PC-3 (cell line): ENCODE measurements around the gene NOP9.

Experiments
- CTCF ChIP-seq: fragments of 300-600 bp; sonication (generic); conservative IDR thresholded peaks from 2 replicates; pipeline ENCODE4 v1.5.1; 2017; ENCODE audit warnings: antibody characterized with exemption, low read depth, mild to moderate bottlenecking, low read length
- EZH2 ChIP-seq: fragments of 300-600 bp; sonication (generic); IDR thresholded peaks from one replicate; pipeline ENCODE4 v1.6.1; 2017; ENCODE audit warnings: antibody characterized with exemption, mild to moderate bottlenecking, low read length; ENCODE audit not compliant: unreplicated experiment
- EZH2phosphoT487 ChIP-seq: fragments of 300-600 bp; sonication (generic); IDR thresholded peaks from 2 replicates; pipeline ENCODE4 v1.6.1; 2018; ENCODE audit warnings: mild to moderate bottlenecking, antibody characterized with exemption, low read length, borderline replicate concordance

DNA sequence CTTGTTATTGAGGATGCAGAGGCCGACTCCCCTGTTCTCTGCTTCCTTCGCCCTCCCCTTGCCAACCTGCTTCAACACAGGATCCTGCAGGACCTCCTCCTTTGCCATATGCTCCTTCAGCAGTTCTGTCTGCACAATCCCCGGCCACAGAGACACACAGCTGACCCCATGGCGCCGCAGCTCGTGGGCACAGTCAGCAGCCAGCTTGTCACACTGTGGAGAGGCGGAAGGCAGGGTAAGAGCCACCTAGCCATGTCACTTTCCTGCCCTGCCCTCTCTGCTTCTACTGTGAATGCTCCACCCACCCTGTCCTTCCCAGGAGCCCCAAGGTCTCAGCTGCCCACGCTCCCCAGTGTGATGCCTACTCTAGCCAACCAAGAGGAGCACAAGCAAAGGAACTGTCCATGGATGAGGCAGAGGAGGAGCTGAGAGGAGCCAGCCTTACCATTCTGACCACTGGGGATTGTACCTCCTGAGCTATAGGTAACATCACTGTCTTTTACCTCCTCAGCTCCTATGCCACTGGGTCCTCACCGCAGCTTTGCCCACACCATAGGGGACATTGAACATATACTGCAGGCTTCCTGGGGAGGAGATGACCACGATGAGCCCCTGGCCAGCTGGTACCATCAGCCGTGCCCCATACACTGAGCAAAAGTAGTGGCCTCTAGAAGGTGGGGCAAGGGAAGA lies 7.4 kb upstream of the NOP9 start:
- TF ChIP-seq CTCF (no peak), EZH2 (no peak), EZH2phosphoT487 (no peak)
